IPS-18c (cell line): ENCODE data around the gene OR2W1.

Source experiments
- H3K4me3 ChIP-seq: 2 replicates; pipeline ENCODE4 v1.7.0; 2013; ENCODE audit warnings: low read depth, mild to moderate bottlenecking, low read length, moderate library complexity; ENCODE audit not compliant: insufficient read depth
- H3K9me3 ChIP-seq: one replicate; pipeline ENCODE4 v1.6.1; 2013; ENCODE audit warnings: mild to moderate bottlenecking, low read length, moderate library complexity; ENCODE audit not compliant: control insufficient read depth, insufficient read depth

OR2W1 gene

DNA sequence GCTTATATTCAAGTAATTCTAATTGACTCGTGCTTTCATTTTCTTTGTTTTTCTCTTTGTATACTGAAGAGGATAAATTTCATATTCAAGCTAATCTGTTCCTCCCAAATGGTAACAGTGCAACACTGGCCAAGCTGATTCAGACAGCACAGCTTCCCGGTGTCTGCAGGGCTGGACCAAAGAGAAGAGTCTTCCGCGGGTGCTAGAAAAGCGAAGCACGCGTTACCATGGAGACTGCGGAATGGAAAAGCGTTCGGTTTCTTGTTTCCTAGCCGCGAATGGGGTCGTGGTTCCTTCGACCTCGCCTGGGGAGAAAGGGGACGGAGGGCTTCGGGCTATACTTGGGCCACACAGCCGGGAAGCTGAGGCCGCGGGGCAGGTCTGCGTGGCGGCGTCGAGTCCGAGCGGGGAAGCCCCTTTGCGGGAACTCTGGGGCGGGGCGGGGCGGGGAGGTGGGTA lies 33.7 kb downstream of the OR2W1 start:
- H3K9me3 ChIP-seq, result no peaks in the 10 kb centered on the region
- H3K4me3 ChIP-seq, result peak overlapping the region; percentile 58

DNA sequence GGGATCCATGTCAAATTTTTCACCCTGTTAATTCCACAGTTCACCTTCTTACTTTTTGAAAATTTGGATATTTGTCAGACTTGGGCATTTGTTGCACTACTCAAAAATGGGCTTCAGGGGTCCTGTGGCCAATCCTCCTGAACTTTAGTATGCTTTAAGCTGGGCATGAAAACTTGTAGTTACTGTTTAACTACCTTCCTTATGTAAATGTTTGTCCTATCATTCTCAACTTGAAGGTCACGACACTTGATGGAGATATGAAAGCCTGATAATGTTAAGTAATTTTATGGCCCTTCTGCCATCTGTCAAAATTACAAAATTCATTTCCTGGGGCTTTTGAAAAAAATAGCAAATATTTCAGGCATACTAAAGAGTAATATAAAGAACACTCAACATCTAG lies 35.6 kb downstream of the OR2W1 start:
- H3K9me3 ChIP-seq, result no peaks in the 10 kb centered on the region
- no peak overlapping the region for H3K4me3 ChIP-seq

DNA sequence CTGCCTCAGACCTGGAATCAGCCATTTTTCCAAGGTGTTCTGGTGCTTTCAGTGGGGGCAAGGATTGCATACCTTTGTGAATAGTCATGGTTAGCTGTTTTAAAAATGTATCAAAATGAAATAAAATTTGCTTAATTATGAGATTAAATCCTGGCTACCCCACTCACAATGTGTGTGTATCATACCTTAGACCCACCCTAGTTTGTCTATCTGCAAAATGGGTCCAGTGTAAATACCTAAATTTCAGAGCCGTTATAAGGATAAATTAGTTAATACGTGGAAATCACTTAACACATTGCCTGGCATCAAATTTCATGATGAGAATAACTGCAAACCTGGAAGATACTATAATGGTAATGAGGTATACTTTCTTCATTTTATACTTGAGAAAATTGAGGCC lies 36.9 kb downstream of the OR2W1 start:
- Histone ChIP-seq H3K9me3 (no peaks in the 10 kb centered on the region), H3K4me3 (no peak overlapping the region)

DNA sequence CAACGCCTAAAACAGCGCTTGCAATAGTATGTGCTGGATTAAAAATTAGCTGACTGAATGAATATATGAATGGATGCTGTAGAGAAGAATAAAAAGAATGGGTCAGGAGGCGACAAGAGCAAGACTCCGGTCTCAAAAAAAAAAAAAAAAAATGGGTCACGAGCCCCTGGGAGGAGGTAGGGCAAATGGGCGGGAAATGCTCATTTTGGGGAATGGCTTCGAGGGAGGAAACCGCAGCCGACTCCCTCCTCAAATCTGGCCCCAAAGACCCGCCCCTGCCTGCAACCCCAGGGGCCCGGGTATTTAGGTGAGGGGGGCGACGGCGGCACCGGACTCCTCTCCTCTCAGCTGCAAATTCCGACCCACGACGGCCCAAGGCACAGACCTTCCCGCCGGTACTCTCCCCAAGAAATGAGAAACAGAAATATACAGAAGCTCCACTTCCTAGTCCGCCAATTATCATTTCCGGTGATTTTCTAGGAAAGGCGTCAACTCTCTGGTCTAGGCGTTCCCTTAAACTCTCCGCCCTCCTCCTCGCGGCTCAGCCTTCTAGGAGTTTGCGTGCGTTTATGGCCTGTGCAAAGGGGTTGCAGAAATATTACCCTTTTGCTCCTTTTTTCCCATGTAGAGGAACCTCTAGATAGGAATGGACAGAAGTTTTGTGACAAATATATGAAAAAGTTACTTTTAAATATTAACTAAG lies 39.6 kb downstream of the OR2W1 start, which contains the start of gene ZNF311:
TSS of gene ZNF311 (minus strand) at position 133 of the 703 bp plus-strand sequence. CDS start 1,361 bp downstream, outside the sequence.
- no peaks in the 10 kb centered on the region for H3K9me3 ChIP-seq
- peak within 1 kb of the TSS; percentile 43 for H3K4me3 ChIP-seq

DNA sequence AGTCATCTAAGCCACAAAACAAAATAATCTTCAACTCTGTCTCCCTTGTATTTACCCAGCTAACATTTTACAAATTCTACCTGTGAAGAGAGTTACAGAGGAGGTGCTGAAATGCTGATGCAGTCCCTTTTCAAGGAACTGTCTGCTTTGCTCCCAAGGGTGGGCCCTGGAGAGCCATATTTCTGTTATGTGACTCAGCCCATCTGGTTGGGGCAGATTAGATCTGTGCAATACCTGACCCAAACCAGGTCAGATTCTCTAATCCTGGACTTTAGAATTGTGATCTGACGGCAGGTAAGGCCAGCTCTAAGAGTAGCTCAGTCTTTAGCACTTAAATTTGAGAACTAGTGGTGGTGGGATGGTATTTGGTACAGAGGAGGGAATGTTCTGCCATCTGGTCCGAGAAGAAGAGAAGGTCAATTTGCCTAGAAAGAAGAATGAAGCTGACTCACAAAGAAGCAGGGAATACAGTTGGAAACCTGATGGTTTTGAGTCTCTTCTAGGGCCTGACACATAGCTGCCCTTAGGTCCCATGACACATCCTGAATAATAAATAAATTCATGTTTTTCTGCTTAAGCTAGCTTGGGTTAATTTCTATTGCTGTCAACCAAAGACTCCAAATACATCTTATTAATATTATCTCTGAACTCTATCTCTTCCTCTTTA lies 48.0 kb downstream of the OR2W1 start:
- Histone ChIP-seq H3K4me3 (no peak overlapping the region), H3K9me3 (peaks cover 2% of the 10 kb centered on the region)

DNA sequence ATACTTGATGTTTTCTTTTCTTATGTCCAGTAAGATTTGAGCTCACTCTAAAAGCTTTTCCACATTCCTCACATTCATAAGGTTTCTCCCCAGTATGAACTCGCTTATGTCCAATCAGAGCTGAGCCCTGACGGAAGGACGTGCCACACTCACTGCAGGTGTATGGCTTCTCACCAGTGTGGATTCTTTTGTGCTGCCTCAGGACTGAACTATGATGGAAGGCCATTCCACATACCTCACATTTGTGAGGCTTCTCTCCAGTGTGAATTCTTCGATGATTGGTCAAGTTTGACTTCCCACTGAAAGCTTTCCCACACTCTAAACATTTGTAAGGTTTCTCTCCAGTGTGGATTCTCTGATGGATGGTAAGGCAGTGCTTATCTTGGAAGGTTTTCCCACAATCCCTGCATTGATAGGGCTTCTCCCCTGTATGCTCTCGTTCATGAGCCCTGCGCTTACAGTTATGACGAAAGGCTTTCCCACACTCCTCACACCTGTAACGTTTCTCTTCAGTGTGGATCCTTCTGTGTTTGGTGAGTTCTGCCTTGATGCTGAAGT lies 49.8 kb downstream of the OR2W1 start:
- H3K4me3 ChIP-seq, result no peak overlapping the region
- H3K9me3 ChIP-seq, result peaks cover 2% of the 10 kb centered on the region
